ENCODE data around the gene ALG1. TPM values are rescaled to one million over a fixed set of nuclear protein-coding genes. Genes with fewer than 3 reads are reported as not detected.
A peak's percentile ranks its signal among the peaks of the same experiment; 100 is the strongest.

Gene ALG1
- total RNA-seq, 1 experiment from 2014 or later: 42.0 TPM

DNA sequence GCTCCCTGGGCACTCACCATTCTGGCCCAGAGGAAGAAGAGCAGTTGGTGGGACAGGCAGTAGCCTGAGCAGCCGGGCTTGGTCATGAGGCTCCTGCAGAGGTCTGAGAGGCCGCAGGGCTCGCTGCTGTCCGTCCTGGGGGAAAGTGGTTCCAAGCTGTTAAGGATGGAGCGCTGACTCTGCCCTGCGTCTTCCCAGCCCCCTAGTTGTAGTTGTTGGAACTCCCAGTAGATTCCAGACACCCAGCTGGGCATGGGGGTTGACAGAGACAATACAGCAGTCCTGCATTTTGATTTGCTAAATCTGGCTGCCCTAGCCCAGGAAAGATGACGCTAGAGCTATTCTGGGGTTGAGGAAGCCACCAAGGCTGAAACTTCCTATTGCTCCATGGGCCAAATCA lies 13.2 kb upstream of the ALG1 start:
- H3K36me3 ChIP-seq (ENCODE audit: control insufficient read depth, insufficient read depth, low read length): no peaks in the 10 kb centered on the region
- no TSS peak for BruUV-seq (replicated peaks)
- no peaks in the 10 kb centered on the region for H3K4me1 ChIP-seq
- H3K27me3 ChIP-seq (replicated peaks; ENCODE audit: control insufficient read depth, insufficient read depth, low read length): no peaks in the 10 kb centered on the region
- CTCF ChIA-PET: interaction anchor here (0.6 to 0.9 kb wide), 2 partner anchors 18 to 100 kb away, joined by 4 to 7 read pairs; partner anchors contain the start of gene SEC14L5
- H3K4me3 ChIP-seq (ENCODE audit: low read depth, low read length): no peak overlapping the region
- Mint-ChIP-seq H3K36me3 (ENCODE audit: insufficient read depth, unreplicated experiment) (no peaks in the 10 kb centered on the region), H3K4me1 (ENCODE audit: low read depth, unreplicated experiment) (no peaks in the 10 kb centered on the region), H3K27me3 (ENCODE audit: insufficient read depth, unreplicated experiment) (peaks cover 4% of the 10 kb centered on the region), H3K4me3 (ENCODE audit: unreplicated experiment) (no peak overlapping the region), H3K9me3 (ENCODE audit: unreplicated experiment) (no peaks in the 10 kb centered on the region), H3K27ac (ENCODE audit: unreplicated experiment) (no peak overlapping the region)
- TF ChIP-seq, protein P1, sequence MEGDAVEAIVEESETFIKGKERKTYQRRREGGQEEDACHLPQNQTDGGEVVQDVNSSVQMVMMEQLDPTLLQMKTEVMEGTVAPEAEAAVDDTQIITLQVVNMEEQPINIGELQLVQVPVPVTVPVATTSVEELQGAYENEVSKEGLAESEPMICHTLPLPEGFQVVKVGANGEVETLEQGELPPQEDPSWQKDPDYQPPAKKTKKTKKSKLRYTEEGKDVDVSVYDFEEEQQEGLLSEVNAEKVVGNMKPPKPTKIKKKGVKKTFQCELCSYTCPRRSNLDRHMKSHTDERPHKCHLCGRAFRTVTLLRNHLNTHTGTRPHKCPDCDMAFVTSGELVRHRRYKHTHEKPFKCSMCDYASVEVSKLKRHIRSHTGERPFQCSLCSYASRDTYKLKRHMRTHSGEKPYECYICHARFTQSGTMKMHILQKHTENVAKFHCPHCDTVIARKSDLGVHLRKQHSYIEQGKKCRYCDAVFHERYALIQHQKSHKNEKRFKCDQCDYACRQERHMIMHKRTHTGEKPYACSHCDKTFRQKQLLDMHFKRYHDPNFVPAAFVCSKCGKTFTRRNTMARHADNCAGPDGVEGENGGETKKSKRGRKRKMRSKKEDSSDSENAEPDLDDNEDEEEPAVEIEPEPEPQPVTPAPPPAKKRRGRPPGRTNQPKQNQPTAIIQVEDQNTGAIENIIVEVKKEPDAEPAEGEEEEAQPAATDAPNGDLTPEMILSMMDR (IDR thresholded peaks at IDR 0.05; ENCODE audit: insufficient read depth in 1 of 2, low read depth in 1 of 2, low read length in 1 of 2, severe bottlenecking in 1 of 2, unreplicated experiment in 1 of 2): peak; percentile 10 to 32
- POLR2A ChIA-PET: no interaction called here
- intact Hi-C loops (cut with micrococcal nuclease; ENCODE audit: unreplicated experiment): no loop called here
- DNase-seq: peak in 1 of 2 experiments; percentile 41
- no peaks in the 10 kb centered on the region for H3K9me3 ChIP-seq

DNA sequence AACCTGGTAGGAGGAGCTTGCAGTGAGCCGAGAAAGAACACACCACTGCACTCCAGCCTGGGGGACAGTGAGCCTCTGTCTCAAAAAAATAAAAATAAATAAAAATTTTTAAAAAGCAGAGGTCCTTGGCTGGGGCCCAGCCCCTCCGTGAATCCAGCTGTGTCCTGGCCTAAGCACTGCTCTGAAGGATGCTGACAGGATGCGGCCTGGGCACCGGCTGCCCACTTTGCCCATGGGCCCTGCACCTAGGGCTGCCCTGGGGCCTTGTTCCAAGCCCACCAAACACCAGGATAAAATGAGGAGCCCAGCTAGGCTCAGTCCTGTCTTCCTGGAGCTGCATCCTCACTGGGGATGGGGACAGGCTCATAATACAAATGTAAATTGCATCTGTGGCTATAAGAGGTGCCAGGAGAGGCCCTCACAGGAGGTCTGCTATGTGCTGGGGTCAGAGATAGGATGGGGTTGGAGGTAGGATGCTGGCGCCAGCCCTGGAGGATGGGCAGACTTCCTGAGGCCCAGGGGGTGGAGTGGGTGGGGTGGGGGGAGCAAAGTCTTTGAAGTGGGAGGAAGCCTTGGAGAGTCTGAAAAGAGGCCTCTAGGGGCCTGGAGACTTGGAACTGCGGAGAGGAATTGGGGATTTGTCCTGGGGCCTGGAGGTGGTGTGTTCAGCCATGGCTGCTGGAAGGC lies 12.1 kb upstream of the ALG1 start:
- no peak overlapping the region for H3K27ac Mint-ChIP-seq (ENCODE audit: unreplicated experiment)
- Histone ChIP-seq H3K27me3 (replicated peaks; ENCODE audit: control insufficient read depth, insufficient read depth, low read length) (no peaks in the 10 kb centered on the region), H3K4me1 (no peaks in the 10 kb centered on the region), H3K4me3 (ENCODE audit: low read depth, low read length) (no peak overlapping the region), H3K36me3 (ENCODE audit: control insufficient read depth, insufficient read depth, low read length) (no peaks in the 10 kb centered on the region), H3K9me3 (no peaks in the 10 kb centered on the region)
- TF ChIP-seq, protein P1 (IDR thresholded peaks at IDR 0.05; ENCODE audit: insufficient read depth in 1 of 2, low read depth in 1 of 2, low read length in 1 of 2, severe bottlenecking in 1 of 2, unreplicated experiment in 1 of 2): no peak
- ChIA-PET CTCF (no interaction called here), POLR2A (no interaction called here)
- BruUV-seq (replicated peaks): no TSS peak
- H3K4me1 Mint-ChIP-seq (ENCODE audit: low read depth, unreplicated experiment): no peaks in the 10 kb centered on the region
- H3K27me3 Mint-ChIP-seq (ENCODE audit: insufficient read depth, unreplicated experiment): peaks cover 4% of the 10 kb centered on the region
- DNase-seq: no peak
- no peak overlapping the region for H3K4me3 Mint-ChIP-seq (ENCODE audit: unreplicated experiment)
- intact Hi-C loops (cut with micrococcal nuclease; ENCODE audit: unreplicated experiment): no loop called here
- H3K9me3 Mint-ChIP-seq (ENCODE audit: unreplicated experiment): no peaks in the 10 kb centered on the region
- H3K36me3 Mint-ChIP-seq (ENCODE audit: insufficient read depth, unreplicated experiment): no peaks in the 10 kb centered on the region

DNA sequence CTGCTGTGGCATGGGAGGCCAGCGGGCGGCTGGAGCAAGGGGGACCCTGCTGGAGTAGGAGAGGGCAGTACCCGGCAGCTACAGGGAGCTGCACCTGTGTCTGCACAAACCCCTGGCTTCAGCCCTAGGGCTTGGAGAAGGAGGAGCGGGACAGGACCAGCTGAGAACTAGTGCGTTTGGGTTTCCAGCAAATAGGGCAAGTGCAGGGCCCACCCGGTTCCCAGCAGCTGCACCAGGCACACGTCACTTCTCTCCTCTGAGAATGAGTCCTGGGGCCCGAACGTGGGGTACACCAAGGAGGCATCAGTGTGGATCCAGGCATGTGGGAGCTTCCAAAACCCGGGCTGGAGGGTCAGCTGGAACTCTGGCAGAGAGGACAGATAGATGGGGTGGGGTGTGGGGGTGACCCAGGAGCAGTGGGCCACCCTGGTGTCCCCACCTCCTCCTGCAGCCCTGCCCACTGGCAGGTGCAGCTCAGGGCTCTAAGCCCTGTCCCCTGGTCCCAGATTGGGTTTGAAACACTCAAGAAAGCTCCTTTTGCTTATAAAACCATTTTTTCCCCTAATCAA lies 11.5 kb upstream of the ALG1 start:
- Mint-ChIP-seq H3K27me3 (ENCODE audit: insufficient read depth, unreplicated experiment) (peaks cover 4% of the 10 kb centered on the region), H3K27ac (ENCODE audit: unreplicated experiment) (no peak overlapping the region), H3K9me3 (ENCODE audit: unreplicated experiment) (no peaks in the 10 kb centered on the region), H3K4me1 (ENCODE audit: low read depth, unreplicated experiment) (no peaks in the 10 kb centered on the region), H3K36me3 (ENCODE audit: insufficient read depth, unreplicated experiment) (no peaks in the 10 kb centered on the region), H3K4me3 (ENCODE audit: unreplicated experiment) (no peak overlapping the region)
- intact Hi-C loops (cut with micrococcal nuclease; ENCODE audit: unreplicated experiment): no loop called here
- Histone ChIP-seq H3K36me3 (ENCODE audit: control insufficient read depth, insufficient read depth, low read length) (no peaks in the 10 kb centered on the region), H3K4me3 (ENCODE audit: low read depth, low read length) (no peak overlapping the region), H3K9me3 (no peaks in the 10 kb centered on the region), H3K4me1 (no peaks in the 10 kb centered on the region), H3K27me3 (replicated peaks; ENCODE audit: control insufficient read depth, insufficient read depth, low read length) (no peaks in the 10 kb centered on the region)
- DNase-seq: no peak
- TF ChIP-seq, protein P1 (IDR thresholded peaks at IDR 0.05; ENCODE audit: insufficient read depth in 1 of 2, low read depth in 1 of 2, low read length in 1 of 2, severe bottlenecking in 1 of 2, unreplicated experiment in 1 of 2): no peak
- BruUV-seq (replicated peaks): no TSS peak
- POLR2A ChIA-PET: no interaction called here
- CTCF ChIA-PET: no interaction called here
